ENCODE results near the gene OPCML. TPM values are rescaled to one million over a fixed set of nuclear protein-coding genes. Genes with fewer than 3 reads are reported as not detected.

Gene OPCML
- total RNA-seq, 1 donor: not detected

DNA sequence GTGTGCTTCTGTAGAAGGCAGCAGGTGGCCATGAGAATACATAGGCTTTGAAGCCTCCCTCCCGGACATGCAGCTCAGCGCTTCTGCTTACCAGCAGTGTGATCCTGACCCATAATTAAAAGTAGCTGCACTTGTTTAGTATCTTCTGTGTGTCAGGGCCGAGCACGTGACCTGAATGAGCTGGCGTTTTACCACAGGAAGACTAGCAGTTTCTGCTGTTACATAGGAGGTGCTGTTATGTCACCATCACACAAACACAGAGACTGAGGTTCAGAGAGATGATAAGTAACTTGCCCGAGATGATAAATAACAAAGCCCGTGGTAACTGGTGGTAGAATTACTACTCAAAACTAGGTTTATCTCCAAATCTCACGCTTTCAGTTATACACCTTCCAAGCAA is 329.5 kb downstream of the OPCML start:
- DNase-seq (ENCODE audit: low read depth in 2 of 3, low spot score in 2 of 3): no peak

DNA sequence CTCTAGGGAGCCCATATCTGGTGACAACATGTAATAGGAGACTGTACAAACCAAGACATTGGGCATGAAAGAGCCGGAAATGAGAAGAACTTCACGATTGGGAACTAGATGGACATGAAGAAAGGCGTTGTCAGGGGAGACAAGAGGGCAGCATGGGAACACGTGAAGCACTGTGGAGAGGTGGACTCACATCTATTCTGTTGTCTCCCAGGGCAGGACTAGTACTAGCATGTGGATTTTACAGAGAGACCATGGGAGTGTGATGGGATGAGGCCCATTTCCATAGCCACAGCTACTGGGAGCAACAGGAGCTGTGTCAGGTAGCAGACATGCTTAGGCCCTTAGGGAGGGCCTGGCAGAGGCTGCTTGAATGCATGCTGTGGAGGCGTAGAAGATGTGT is 333.9 kb downstream of the OPCML start:
- no peak for DNase-seq (ENCODE audit: low read depth in 2 of 3, low spot score in 2 of 3)

DNA sequence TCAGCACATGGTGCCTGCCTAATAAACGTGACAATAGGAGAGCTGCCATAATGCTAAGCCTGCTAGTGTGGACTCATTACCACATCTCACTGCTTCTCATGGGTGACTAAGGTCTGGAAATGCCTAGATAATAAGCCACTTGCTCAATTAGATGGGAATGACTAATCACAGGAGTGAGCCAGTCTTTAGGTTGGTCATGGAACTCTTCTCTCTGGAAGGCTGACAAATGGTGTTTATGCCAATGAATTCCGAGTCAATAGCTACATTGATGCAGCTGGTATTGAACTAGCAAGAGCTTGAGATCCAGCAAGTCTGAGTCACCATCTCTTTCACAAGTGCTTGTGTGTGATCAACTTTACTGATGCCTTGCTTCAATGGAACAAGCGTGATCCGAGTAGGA is 334.9 kb downstream of the OPCML start:
- DNase-seq (ENCODE audit: low read depth in 2 of 3, low spot score in 2 of 3): no peak

DNA sequence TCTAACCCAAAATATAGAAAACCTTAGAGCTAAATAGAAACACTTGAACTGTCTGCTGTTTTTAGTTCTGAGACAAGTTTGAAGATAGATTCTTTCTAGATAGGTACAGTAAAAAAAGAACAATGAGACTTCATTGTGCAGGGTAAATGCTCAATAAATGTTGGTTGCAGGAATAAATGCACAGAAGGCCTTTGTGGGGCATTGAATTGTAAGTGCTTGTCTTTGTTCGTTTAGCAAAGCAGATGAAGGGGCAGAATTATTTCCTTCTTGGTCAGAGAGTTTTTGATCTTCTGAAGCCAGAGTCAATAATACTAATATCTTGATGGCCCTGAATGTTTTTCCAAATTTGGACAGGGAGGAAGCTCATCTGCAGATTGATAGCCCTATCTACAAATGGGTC is 340.4 kb downstream of the OPCML start:
- no peak for DNase-seq (ENCODE audit: low read depth in 2 of 3, low spot score in 2 of 3)

DNA sequence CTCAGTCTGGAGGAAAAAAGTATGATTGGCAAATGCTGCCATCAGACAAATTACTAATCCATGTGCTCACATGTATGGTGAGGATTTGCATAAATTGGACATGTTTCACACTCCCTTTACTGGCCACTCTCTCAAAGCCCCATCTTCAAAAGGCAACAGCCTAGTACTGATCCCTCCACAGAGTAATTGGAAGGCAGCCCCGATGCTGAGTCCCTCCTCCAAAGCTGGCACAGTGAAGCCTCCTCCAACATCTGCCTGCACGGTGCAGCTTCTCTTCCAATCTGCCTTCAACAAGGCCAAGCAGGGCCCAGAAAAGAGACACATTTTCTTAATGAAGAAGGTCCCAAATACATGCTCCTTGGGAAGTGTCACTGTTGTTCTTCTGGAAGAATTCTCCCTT is 350.6 kb downstream of the OPCML start:
- no peak for DNase-seq (ENCODE audit: low read depth in 2 of 3, low spot score in 2 of 3)

DNA sequence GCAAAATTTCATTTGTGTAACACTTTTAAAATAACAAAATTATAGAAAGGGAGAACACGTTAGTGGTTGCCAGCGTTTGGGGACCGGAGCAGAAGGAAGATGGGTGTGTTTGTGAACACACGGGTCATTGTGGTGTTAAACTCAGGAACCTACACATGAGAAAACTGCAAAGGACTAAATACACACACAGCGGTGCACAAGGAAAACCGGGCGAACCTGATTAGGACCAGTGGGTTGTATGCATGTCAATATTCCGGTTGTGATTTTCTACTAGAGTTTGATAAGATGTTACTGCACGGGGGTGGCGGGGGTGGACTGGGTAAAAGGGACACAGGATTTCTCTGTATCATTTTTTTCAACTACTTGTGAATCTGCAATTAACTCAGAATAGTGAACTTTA is 351.2 kb downstream of the OPCML start:
- DNase-seq (ENCODE audit: low read depth in 2 of 3, low spot score in 2 of 3): no peak

DNA sequence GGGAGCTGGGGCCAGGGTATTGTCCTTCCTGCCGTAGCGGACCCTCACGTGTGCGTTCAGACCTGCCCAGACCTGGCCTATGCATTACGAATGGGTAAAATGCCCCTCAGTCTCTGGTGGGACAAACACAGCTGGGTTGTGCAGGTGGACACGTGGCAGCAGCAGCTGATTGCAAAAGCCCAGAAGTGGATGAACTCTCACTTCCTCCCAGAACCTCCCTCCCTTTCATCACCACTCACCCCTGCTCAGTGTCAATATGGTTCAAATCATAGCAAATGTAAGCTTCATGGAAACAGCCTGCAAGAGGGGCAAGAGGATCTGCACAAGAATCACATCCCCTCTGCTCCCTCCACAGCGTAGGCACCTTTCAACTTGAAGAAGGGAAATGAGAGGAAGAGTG is 352.1 kb downstream of the OPCML start:
- no peak for DNase-seq (ENCODE audit: low read depth in 2 of 3, low spot score in 2 of 3)

DNA sequence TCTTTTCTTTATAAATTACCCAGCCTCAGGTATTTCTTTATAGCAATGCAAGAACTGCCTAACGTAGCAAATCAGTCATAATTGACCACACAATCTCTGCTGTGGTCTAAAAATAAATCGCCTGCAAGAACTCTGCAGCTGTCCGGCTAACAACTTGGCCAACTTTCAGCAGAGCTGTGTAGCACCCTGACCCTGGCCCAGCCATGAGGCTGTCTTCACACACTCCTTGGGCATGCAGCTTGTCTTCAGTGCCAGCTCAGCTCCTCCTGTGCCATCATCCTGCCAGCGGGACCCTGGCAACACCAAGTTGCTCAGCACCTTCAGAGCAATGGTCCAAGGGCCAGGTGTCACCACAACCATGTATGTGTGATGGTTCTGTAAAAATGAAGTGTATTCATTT is 355.6 kb downstream of the OPCML start:
- DNase-seq (ENCODE audit: low read depth in 2 of 3, low spot score in 2 of 3): no peak

DNA sequence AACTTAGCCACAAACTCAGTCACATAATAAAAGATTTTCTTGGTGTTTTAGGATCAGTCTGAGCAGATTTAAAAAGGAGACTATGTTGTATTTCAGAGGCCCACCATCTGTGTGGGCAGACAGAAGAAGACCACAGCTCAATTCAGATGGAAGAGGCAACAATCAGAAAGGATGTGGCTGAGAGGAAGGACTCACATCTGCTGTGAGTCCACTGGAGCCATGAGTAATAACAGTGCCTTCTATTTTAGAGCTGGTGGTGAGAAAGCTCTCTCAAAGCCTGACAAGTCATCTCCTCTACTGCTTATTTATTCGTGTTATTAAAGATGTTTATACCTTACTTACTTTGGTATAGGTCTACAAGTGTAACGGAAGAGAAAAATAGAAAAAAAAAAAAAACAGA is 357.2 kb downstream of the OPCML start:
- peak in 1 of 3 donors; percentile 41 for DNase-seq (ENCODE audit: low read depth in 2 of 3, low spot score in 2 of 3)

DNA sequence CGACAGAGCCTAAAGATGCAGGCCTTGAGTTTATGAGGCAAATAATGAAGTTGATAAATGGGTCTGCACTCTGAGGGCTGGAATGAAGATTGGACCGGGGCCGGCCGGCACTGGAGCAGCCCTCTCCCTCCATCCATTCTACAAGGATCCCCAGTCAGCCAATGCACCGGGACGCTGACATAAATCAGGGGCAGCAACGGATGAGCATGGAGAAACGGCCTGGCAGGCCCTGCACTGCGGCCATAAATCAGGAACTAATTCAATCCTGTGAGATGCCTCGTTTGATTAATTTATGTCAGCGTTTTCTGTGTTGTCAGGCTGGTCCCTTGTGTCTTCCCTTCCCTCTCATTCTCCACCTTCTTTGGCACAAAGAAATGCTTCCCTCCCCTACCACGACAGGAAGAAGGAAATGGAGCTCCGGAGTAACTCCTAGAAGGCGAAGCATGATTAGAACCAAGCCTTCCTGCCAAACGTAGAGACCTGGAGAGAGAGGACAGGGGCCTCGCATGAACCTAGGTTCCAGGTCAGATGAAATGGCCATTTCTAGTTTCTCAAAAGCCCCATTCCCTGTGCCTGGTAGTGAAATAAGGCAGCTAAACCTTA is 358.4 kb downstream of the OPCML start:
- DNase-seq (ENCODE audit: low read depth in 2 of 3, low spot score in 2 of 3): no peak

DNA sequence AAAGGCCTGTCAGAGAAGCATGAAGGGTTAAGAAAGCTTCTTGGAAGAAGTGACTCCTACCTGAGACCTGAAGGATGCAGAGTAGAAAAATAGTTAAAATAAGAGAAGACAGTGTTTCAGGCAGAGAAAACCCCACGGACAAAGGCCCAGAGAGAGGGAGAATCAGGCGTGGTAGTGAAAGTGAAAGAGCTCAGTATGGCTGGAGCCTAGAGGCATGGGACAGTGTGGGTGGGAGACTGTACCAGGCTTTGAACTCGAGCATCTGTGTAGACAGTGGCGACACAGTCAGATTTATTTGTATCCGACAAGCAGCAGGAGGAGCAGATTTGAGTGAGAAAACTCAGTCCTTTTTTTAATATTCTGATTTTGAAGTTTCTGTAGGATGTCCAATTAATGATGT is 360.0 kb downstream of the OPCML start:
- DNase-seq (ENCODE audit: low read depth in 2 of 3, low spot score in 2 of 3): no peak

DNA sequence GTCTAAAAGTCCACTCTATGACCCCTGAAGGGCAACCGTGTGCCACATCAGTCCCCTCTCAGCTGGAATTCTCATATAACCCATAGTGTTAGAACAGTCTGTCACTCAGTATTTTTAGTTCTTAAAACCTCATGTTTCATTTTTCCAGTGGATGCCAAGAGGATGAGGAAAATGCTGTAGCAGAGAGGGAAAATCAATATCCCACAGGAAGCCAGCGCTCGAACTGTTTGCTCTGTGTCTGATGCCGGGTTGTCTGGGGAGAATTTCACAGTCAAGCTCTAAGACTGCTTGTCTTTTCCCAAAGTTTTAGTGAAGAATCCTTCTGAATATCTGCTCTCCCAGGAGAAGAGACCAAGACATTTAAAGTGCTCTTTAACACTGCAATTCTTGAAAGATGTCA is 360.9 kb downstream of the OPCML start:
- no peak for DNase-seq (ENCODE audit: low read depth in 2 of 3, low spot score in 2 of 3)

DNA sequence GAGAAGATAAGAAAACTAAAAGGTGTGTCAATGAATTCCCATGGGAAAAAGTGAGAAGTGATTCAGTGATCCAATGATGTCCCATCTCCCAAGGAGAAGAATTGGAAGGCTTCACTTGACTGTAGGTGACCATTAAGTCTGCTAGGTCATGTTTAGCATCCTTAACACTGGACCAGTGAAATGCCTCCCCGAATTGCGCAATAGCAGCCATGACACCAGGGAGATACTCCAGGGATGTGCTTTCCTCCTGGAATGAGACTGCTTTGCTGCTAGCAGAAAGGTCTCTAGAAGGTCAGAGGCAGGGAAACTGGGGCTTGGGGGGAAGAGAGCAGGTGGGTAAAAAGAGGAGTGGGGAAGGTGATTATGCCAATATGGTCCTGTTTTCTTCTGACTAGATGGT is 364.3 kb downstream of the OPCML start:
- DNase-seq (ENCODE audit: low read depth in 2 of 3, low spot score in 2 of 3): no peak

DNA sequence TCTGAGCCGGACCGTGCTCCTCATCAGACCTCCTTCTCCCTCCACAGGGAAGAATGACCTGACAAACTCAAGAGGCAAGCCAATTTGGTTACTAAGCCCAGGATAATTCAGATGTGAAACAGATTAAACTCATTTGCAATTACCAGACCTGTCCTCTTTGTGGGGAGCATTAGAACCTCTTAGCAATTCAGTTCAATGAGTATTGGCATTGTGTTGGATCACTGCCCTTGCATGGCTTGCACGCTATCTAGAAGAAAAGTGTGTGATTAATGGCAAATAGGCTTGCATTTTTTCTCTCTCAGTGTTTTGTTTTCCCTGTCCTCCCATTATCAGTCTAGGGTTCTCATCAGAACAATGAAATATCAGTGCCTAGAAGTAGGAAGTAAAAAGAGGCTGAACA is 365.6 kb downstream of the OPCML start:
- DNase-seq (ENCODE audit: low read depth in 2 of 3, low spot score in 2 of 3): no peak

DNA sequence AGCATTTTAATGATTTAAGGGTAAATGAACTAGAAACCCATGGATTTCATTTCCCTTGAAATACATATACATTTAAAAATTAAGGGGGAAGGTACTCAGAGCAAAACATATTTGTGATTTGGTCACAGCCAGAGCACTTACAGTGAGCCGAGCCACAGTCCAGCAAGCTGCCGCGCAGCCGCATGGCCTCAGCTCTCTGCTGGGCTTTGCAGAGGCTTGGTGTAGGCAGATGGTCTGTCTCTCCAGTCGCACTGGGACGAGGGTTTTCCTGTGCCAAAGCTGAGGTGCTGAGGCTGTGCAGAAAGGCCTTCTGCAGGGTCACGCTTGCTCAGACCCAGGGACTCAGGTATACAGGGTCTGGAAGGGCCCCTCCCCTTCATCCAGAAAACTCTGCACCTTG is 367.3 kb downstream of the OPCML start:
- no peak for DNase-seq (ENCODE audit: low read depth in 2 of 3, low spot score in 2 of 3)

DNA sequence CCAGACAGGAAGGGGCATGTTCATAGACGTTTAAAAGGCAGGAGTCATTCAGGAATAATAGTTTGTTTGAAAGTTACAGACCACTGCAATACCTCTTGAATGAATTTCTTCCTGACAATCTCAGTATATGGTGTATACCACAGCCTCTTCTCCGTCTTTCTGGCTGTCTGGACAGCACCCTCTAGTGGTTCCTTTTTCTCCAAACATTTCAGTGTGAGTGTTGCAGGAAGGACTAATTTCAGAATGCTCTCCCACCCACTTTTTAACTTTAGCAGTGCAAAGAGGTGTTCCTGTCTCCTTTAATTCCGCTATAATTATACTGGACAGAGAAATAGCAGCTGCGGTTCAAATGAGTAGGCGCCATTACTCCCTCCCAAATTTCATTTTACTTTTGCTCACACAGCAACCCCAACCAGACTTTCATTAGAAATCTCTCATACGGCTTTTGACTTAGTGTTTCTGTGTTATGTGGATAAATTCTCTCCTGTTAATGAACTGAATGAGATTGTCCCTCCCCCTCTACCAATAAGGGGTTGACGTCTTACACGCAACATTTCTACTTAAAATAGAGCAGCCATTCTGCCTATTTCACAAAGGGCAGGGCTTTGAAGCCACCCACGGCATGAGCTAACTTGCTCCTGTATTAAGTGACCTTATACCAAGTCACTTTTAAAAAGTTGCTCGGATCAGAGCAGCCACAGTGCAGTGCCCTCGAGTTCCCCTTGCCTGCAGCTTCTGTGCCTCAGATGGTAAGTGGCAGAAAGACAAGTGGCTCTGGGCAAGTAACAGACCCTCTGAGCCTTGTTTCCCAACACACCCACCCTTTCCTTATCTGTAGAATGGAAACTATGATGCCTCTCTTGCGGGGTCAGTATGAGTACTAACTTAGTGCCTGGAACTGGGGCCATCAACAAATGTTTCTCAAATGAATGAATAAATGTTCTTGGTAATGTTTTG is 368.6 kb downstream of the OPCML start:
- peak in 2 of 3 donors; percentile 34 to 73 for DNase-seq (ENCODE audit: low read depth in 2 of 3, low spot score in 2 of 3)

DNA sequence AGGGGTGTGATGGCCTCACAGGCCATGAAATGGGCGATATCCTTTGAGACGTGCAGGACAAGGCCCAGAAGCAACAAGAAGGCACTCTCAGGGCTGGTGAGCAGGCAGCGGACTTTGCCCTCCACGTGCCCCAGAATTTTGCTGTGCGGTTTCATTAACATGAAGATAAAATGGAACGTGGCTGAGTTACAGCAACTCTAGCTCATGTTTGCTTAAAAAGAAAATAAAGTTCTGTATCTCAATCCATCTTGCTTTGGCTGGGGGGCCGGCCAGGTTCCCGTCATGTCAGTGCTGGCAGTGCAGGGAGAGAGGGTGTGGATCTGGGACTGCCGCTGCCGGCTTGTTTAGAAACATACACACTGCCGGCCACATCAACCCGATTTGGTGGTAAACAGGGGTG is 370.1 kb downstream of the OPCML start:
- DNase-seq (ENCODE audit: low read depth in 2 of 3, low spot score in 2 of 3): no peak

DNA sequence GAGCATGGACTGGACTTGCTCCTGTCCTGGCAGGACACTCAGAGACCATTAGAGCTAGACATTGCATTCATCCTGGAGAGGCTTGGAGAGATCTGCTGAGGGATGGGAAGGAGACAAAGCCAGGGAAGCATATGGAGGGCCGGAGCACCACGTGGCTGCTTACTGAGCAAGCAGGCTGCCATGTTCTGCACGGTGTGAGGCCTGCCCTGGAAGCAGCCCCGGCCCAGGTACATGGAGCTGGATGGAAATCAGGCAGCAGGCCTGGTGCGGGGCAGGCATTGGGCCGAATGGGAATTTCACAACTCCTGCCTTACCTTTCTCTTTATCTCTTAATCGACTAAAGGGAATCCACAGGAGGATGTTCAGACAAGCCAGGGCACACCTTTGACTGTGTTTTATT is 371.5 kb downstream of the OPCML start:
- DNase-seq (ENCODE audit: low read depth in 2 of 3, low spot score in 2 of 3): no peak

DNA sequence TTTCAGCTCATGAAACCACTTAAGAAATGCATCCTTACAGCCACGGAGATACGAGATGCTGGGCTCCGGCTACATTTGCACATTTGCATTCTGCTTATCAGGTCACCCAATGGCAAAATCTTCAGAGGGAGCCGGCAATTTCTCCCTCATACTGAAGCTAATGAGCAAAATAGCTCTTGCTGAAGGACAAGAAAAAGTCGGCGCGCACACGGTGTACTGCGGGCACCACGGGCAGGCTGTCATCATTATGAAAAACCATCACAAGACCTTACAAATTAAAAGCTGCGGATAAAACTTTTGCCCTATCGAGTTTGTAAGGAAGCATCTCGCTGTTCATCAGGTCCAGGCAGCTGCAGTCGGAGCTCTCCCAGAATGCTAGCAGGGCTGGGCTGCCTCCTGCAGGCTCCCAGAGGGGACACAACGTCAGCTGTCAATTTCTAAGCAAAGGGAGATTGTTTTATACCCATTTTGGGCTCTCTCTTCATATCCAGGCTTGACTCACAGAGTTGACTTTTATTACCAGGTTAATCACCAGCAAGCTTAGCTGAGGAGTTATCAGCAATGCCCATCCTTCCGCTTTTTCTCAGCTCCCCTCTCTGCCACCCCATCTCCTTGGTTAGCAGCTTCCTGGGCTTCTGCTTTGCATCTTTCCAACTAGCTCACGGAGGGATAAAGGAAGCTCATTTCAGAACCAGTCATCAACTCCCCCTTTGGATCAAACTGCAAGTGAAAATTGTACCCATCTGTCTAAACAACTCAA is 375.1 kb downstream of the OPCML start:
- peak in 2 of 3 donors; percentile 21 to 56 for DNase-seq (ENCODE audit: low read depth in 2 of 3, low spot score in 2 of 3)

DNA sequence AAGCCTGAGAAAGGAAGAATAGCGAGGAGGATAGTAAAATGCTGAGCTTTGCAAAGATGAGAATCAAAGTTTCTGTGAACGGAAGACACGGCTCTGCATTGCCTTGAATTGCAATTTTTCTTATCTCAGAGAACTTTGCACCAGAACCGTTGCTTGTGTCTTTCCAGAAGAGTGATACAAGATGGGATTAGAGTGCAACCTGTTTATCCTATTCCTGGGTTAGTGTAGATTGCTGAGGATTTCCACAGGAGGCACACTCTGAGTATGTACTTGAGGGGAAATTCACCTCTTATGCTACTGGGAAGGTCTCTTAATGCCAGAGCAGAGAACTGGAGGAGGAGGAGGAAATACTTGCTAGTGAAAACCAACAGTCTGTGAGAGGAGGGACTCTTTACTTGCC is 377.5 kb downstream of the OPCML start:
- no peak for DNase-seq (ENCODE audit: low read depth in 2 of 3, low spot score in 2 of 3)

DNA sequence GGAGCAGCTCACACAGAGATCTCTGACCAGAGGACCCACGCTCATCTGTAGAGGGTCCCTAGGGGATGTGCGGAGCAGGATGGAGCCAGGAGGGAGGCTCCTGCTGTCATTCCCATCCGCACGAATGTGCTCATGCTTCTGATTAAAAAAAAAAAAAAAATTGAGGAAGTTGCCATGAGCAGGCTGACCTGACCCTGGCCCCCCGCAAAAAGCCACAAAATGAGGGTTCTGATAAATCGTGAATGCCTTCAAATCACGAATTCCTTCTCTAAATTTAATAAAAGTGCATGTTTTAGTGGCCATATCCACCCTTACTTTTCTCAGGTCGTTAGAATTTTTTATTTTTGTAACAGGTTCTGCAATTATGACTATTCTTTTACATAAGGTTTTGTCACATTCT is 378.2 kb downstream of the OPCML start:
- peak in 1 of 3 donors; percentile 33 for DNase-seq (ENCODE audit: low read depth in 2 of 3, low spot score in 2 of 3)

DNA sequence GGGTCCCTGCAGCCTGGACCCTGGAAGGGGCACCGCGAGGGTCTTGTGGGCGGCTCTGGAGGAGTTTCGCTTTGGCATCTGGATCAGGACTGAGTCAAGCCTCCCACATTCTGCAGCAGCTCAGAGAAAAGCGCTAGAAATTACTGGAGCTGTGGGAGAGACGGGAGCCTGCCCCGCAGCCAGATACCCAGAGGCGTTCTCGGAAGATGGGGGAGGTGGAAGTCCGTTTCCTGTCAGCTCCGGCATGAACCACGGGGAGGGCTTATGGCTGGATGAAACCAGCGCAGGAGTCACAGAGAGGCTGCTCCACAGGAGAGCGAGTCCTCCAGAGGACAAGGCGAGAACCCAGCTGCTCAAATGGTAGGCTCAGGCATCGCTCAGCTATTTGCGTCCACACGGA is 379.3 kb downstream of the OPCML start:
- no peak for DNase-seq (ENCODE audit: low read depth in 2 of 3, low spot score in 2 of 3)
